ENCODE measurements around the gene PACS2. TPM values are rescaled to one million over a fixed set of nuclear protein-coding genes. Genes with fewer than 3 reads are reported as not detected.
"Not testable (repeated sequence)": the region's sequence is repeated elsewhere in the genome, so short reads cannot be mapped to it uniquely, and the experiment has no call there.

PACS2 gene
- total RNA-seq, 2 experiments from 2014 or later = 21.1 to 22.2 TPM

DNA sequence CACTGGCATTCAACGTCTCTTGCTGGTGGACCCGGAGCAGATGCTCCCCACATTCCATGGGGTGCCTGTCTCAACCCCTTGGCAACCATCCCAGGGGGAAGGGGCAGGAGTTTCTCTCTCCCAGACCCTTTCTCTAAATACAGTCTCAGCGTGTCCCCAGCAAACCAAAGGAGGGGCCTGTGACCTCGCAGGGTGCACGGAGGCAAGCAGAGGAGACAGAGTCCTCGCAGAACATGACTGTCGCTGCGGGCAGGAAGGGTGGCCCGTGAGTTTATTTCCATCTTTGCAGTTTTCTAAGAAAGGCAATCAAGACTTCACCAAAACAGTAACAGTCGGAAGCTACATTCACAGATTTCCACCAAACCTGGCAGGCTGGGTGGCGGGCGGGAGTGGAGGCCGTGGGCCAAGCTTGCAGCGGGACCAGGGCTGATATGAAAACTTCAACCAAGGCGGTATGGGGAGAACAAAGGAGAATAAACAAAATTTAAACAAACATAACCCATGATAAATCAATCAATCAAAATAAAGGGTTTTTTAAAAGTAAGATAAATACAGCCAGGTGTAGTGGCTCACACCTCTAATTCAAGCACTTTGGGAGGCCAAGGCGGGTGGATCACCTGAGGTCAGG is 32.3 kb upstream of the PACS2 start:
- Mint-ChIP-seq H3K36me3 (no peaks in the 10 kb centered on the region), H3K9me3 (no peaks in the 10 kb centered on the region), H3K4me1 (peaks cover 19% of the 10 kb centered on the region), H3K4me3 (no peak overlapping the region), H3K27ac (no peak overlapping the region), H3K27me3 (no peaks in the 10 kb centered on the region)
- DNase-seq = no peak

GRCh38 chr14:105283028-105283427 is 31.5 kb upstream of the PACS2 start:
- Mint-ChIP-seq H3K27ac (no peak overlapping the region), H3K4me3 (no peak overlapping the region), H3K36me3 (no peaks in the 10 kb centered on the region), H3K4me1 (peaks cover 19% of the 10 kb centered on the region), H3K9me3 (no peaks in the 10 kb centered on the region), H3K27me3 (no peaks in the 10 kb centered on the region)
- no peak for DNase-seq

- peak overlapping the region; percentile 59 for H3K4me3 Mint-ChIP-seq
- no peak for DNase-seq
- peaks cover 19% of the 10 kb centered on the region for H3K4me1 Mint-ChIP-seq
- no peaks in the 10 kb centered on the region for H3K36me3 Mint-ChIP-seq
- H3K27ac Mint-ChIP-seq = peak overlapping the region; percentile 1
- H3K27me3 Mint-ChIP-seq = no peaks in the 10 kb centered on the region
- no peaks in the 10 kb centered on the region for H3K9me3 Mint-ChIP-seq
Measured at GRCh38 chr14:105283899-105284298, 30.6 kb upstream of the PACS2 start.

DNA sequence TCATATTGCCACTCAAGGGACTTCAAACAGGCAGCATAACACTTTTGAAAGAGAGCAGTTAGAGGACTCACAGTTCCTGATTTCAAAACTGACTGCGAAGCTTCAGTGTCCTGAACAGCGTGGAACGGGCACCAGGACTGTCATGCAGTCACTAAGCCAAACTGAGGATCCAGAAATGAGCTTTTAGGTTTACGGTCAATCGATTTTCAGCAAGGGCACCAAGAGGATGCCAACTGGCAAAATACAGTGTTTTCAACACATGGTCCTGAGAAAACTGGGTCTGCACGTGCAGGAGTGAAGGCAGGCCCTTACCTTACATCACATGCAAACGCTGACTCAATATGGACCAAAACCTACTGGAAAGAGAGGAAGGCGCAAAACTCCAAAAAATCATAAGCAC is 29.4 kb upstream of the PACS2 start:
- Mint-ChIP-seq H3K9me3 (no peaks in the 10 kb centered on the region), H3K4me3 (no peak overlapping the region), H3K4me1 (peaks cover 19% of the 10 kb centered on the region), H3K27me3 (no peaks in the 10 kb centered on the region), H3K27ac (no peak overlapping the region), H3K36me3 (no peaks in the 10 kb centered on the region)
- DNase-seq = no peak

DNA sequence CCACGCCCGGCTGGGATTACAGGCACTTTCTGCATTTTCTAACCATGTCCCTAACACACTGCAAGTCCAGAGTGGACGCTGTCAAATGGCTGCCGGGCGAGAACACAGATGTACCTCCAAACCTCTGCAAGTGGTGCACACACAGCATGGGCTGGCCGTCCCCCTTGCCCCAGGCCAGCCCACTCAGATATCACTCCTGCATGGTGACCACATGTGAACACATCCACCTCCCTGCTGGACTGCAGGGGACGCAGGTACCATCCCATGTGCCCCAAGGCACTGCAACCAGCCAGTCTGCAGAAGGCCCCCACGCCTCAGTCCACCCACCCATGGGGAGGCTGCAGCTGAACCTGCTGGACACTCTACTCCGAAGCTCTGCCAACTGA is 27.8 kb upstream of the PACS2 start:
- no peaks in the 10 kb centered on the region for H3K9me3 Mint-ChIP-seq
- no peak overlapping the region for H3K4me3 Mint-ChIP-seq
- H3K27ac Mint-ChIP-seq = peak overlapping the region; percentile 8
- peaks cover 27% of the 10 kb centered on the region for H3K4me1 Mint-ChIP-seq
- no peaks in the 10 kb centered on the region for H3K36me3 Mint-ChIP-seq
- no peak for DNase-seq
- no peaks in the 10 kb centered on the region for H3K27me3 Mint-ChIP-seq

GRCh38 chr14:105287249-105288102 is 27.1 kb upstream of the PACS2 start:
- Mint-ChIP-seq H3K27ac (no peak overlapping the region), H3K27me3 (no peaks in the 10 kb centered on the region), H3K4me3 (no peak overlapping the region), H3K4me1 (peaks cover 26% of the 10 kb centered on the region), H3K9me3 (no peaks in the 10 kb centered on the region), H3K36me3 (no peaks in the 10 kb centered on the region)
- no peak for DNase-seq

- H3K4me1 Mint-ChIP-seq = peaks cover 34% of the 10 kb centered on the region
- not testable (repeated sequence) for H3K4me3 Mint-ChIP-seq, DNase-seq, H3K27ac Mint-ChIP-seq, H3K27me3 Mint-ChIP-seq, H3K36me3 Mint-ChIP-seq, H3K9me3 Mint-ChIP-seq
Measured at GRCh38 chr14:105288936-105289335, 25.6 kb upstream of the PACS2 start.

DNA sequence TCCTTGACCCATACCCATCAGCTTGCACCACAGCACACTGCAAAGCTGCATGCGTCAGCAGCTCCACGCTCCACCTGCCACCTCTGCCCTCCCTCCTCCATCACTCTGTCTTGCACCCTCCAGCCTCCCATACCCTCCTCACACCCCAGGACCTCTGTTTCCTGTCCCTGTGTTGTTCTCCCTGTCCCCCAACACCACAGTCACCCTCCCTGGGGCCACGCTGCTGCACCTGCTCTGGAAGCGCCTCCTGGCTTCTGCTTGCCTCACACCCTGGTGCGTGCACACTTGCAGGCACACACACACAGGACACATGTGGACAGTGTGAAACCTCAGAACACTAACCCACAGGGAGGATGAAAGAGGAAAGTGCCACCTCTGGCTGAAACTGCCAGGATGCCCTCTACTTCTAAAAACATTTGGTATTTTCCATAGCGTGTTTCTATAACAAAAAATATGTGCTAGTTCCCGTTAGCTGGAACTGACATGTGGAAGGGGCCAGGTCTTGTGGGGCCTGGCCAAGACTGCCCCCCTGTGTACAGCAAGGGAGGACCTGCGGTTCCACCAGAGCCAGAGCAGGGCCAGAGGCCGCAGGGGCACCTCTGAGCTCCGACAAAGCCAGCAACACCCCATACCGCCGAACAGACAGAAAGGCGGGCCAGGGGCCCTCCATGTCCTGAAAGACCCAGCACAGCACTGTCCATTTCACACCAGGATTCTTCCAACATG is 23.8 kb upstream of the PACS2 start:
- DNase-seq = no peak
- Mint-ChIP-seq H3K9me3 (no peaks in the 10 kb centered on the region), H3K4me3 (no peak overlapping the region), H3K36me3 (peaks cover 2% of the 10 kb centered on the region), H3K4me1 (peaks cover 38% of the 10 kb centered on the region), H3K27me3 (no peaks in the 10 kb centered on the region), H3K27ac (no peak overlapping the region)

DNA sequence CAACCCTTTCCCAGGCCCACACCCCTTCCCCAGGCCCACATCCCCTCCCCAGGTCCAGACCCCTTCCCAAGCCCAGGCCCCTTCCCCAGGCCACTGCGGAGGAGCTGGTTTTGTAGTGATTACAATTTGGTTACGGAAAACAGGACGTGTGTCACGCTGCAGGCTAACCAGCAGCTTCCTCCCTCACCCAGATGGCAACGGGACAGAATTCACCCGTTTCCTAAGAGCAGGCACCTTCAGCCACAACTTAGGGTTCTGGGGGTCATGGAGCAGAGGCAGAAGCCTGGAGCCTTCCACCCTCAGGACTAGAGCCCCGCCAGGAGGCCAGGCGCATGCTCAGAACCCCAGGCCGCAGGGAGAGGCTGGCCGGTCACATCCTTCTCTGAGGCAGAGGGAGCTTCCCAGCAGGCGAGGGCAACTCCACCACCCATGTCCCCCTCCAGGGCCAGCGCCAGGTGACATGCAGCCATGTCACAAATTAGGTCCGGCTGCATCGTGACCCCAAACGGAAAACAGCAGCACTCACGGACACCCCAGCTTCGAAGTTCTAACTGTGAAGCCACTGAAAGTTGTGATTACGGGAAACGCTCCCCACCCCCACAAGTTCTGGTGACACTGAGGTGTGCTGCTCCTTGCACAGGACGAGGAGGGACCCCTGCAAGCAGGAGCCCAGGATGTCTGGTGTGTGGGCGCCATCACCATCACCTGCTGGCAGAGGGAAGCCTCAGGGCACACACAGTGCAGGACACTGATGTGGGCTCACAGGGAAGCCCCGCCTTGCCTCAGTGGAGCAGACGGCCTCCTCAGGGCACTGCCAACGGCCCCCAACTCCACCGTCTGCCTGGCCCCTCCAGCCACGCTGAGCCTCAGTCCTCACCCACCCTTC is 21.5 kb upstream of the PACS2 start:
- Mint-ChIP-seq H3K4me1 (peaks cover 38% of the 10 kb centered on the region), H3K4me3 (peak overlapping the region; percentile 56), H3K27me3 (no peaks in the 10 kb centered on the region), H3K9me3 (no peaks in the 10 kb centered on the region), H3K36me3 (peaks cover 2% of the 10 kb centered on the region), H3K27ac (peak overlapping the region; percentile 86)
- DNase-seq = peak; percentile 71

GRCh38 chr14:105294142-105294597 is 20.4 kb upstream of the PACS2 start:
- H3K27me3 Mint-ChIP-seq = no peaks in the 10 kb centered on the region
- H3K9me3 Mint-ChIP-seq = no peaks in the 10 kb centered on the region
- H3K4me1 Mint-ChIP-seq = peaks cover 45% of the 10 kb centered on the region
- peak overlapping the region; percentile 87 for H3K27ac Mint-ChIP-seq
- H3K36me3 Mint-ChIP-seq = peaks cover 4% of the 10 kb centered on the region
- H3K4me3 Mint-ChIP-seq = peak overlapping the region; percentile 56
- DNase-seq = peak; percentile 77

GRCh38 chr14:105297311-105297710 is 17.2 kb upstream of the PACS2 start:
- H3K36me3 Mint-ChIP-seq, H3K27me3 Mint-ChIP-seq, H3K9me3 Mint-ChIP-seq, DNase-seq, H3K27ac Mint-ChIP-seq, H3K4me3 Mint-ChIP-seq: not testable (repeated sequence)
- peaks cover 41% of the 10 kb centered on the region for H3K4me1 Mint-ChIP-seq

DNA sequence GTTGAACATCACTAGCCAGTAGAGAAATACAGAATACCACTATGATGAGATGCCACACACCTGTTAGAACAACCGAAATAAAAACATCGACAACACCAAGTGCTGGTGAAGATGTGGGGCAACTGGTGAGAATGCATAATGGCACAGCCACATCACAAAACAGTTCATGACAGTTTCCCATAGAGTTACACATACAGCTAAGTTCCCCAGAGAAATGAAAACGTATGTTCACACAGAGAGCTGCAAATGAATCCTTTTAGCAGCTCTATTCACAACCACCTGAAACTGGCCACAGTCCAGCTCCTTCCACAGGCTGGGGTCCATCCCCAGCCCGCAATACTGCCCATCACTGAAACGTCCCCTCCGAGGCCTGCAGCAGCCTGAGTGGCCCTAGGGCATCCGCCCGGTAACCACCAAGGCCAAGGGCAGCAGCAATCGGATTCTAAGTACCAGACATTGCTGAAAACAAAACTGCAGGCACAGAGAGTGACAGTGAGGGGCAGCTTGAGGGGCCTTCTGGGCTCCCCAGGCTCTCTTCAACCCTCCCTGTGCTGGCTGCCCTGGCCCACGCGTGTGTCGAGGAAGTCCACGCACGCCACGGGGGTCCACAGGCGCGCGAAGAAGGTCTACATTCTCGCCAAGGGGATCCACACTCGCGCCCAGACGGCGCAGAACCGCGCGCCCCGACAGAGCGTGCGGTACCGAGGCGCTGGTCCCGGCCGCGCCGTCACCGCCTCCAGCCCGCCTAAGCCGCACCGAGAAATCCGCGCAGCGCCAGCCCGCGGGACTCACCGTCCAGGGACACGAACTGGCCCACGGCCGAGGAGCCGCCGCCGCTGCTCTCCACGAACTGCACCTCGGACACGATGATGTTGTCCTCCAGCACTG is 14.7 kb upstream of the PACS2 start:
- Mint-ChIP-seq H3K27ac (peak overlapping the region; percentile 81), H3K4me3 (peak overlapping the region; percentile 84), H3K27me3 (no peaks in the 10 kb centered on the region), H3K36me3 (peaks cover 5% of the 10 kb centered on the region), H3K9me3 (peaks cover 1% of the 10 kb centered on the region), H3K4me1 (peaks cover 18% of the 10 kb centered on the region)
- DNase-seq = peak; percentile 42

DNA sequence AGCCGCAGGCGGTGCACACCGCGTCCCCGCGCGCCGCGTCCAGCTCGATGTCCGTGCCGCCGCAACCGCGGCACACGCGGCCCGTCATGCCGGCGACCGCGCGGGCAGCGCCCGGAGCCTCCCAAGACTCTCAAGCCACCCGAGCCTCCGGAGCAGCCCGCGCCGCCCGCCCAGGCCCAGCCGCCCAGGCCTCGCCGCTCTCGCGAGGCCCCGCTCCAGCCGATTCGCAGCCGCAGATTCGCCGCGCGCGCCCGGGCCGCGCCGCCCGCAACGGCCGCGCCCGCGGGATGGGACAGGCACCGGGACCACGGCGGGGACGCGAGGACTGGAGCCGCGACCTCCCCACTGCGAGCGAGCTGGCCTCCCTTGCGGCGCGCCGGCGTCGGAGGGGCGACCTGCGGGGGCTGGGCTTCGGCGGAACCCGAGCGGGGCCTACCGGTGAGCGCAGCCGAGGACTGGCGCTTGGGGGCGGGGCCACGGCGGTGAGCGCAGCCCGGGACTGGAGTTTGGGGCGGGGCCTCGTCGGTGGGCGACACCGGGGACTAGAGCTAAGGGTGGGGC is 13.9 kb upstream of the PACS2 start, which contains the start of gene BRF1:
Gene BRF1, minus strand, starts transcription at position 460 of the 561 bp plus-strand sequence. Its CDS starts 372 bp downstream, at position 88.
- DNase-seq = peak; percentile 99
- no peaks in the 10 kb centered on the region for H3K27me3 Mint-ChIP-seq
- H3K4me1 Mint-ChIP-seq = peaks cover 23% of the 10 kb centered on the region
- peak within 1 kb of the TSS; percentile 91 for H3K27ac Mint-ChIP-seq
- peaks cover 1% of the 10 kb centered on the region for H3K9me3 Mint-ChIP-seq
- H3K4me3 Mint-ChIP-seq = peak within 1 kb of the TSS; percentile 84
- peaks cover 5% of the 10 kb centered on the region for H3K36me3 Mint-ChIP-seq

Measured in activated naive CD8-positive, alpha-beta T cell treated with anti-CD3 and anti-CD28 coated beads for 36 hours (primary cell).